Measurements from ENCODE around the gene RMND5B. TPM values are rescaled to one million over a fixed set of nuclear protein-coding genes. Genes with fewer than 3 reads are reported as not detected.
A peak's percentile ranks its signal among the peaks of the same experiment; 100 is the strongest.
"Not testable (repeated sequence)": the region's sequence is repeated elsewhere in the genome, so short reads cannot be mapped to it uniquely, and the experiment has no call there.

RMND5B gene
- total and polyA plus RNA-seq, 3 donors from 2014 or later, result 73.0 to 181 (median 102) TPM

DNA sequence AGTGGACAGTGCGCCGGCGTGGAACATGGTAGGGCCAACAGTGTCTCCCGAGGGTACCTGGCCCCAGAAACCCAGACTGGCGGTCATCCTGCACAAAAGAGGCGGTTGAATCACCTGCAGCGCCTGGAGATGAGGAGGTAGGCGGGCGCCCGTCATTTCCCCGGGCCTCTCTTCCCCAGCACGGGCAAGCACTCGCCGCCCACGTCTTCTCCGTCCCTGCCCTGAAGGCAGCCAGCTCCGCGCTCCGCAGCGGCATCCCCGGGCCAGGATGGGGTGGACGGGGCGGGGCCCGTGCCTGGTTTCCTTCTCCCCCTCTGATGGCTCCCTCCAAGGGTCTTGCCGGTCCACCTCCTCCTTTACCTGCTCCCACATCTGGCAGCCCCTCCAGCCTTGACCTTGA is 44.5 kb upstream of the RMND5B start:
- Histone ChIP-seq H3K27me3 (no peaks in the 10 kb centered on the region), H3K4me3 (peak overlapping the region in 1 of 2 donors; percentile 3), H3K9me3 (no peaks in the 10 kb centered on the region), H3K4me1 (no peaks in the 10 kb centered on the region), H3K36me3 (ENCODE audit: low read depth, missing control alignments) (no peaks in the 10 kb centered on the region), H3K27ac (no peak overlapping the region)
- intact Hi-C loops (cut with DNase I; ENCODE audit: low total_unique reads), result no loop called here
- WGBS, 2 donors, result 31 to 33% methylated on average over 22 to 25 of the region's 25 CpGs
- DNase-seq, result peak; percentile 25
- TF ChIP-seq POLR2A (IDR thresholded peaks at IDR 0.05), result no peak
- TF ChIP-seq, protein P1, sequence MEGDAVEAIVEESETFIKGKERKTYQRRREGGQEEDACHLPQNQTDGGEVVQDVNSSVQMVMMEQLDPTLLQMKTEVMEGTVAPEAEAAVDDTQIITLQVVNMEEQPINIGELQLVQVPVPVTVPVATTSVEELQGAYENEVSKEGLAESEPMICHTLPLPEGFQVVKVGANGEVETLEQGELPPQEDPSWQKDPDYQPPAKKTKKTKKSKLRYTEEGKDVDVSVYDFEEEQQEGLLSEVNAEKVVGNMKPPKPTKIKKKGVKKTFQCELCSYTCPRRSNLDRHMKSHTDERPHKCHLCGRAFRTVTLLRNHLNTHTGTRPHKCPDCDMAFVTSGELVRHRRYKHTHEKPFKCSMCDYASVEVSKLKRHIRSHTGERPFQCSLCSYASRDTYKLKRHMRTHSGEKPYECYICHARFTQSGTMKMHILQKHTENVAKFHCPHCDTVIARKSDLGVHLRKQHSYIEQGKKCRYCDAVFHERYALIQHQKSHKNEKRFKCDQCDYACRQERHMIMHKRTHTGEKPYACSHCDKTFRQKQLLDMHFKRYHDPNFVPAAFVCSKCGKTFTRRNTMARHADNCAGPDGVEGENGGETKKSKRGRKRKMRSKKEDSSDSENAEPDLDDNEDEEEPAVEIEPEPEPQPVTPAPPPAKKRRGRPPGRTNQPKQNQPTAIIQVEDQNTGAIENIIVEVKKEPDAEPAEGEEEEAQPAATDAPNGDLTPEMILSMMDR (IDR thresholded peaks at IDR 0.05), result no peak

DNA sequence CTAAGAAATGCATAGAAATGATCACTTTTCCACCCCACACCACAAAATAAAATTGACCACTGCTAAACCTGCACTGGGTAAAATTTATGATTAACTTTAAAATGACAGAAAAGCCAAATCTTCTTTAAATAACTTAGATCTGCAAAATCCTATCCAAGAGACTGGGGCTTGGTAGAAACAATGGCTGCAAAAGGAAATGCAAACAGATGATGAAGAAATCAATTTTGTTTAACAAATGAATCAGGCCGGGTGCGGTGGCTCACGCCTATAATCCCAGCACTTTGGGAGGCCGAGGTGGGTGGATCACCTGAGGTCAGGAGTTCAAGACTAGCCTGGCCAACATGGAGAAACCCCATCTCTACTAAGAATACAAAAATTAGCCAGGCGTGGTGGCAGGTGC is 43.6 kb upstream of the RMND5B start:
- DNase-seq; H3K4me3 ChIP-seq; H3K36me3 ChIP-seq (ENCODE audit: low read depth, missing control alignments); intact Hi-C loops (cut with DNase I; ENCODE audit: low total_unique reads); H3K4me1 ChIP-seq; H3K27ac ChIP-seq; H3K27me3 ChIP-seq; H3K9me3 ChIP-seq: not testable (repeated sequence)
- WGBS, 2 donors, result 75 to 84% methylated on average over 5 of the region's 5 CpGs

DNA sequence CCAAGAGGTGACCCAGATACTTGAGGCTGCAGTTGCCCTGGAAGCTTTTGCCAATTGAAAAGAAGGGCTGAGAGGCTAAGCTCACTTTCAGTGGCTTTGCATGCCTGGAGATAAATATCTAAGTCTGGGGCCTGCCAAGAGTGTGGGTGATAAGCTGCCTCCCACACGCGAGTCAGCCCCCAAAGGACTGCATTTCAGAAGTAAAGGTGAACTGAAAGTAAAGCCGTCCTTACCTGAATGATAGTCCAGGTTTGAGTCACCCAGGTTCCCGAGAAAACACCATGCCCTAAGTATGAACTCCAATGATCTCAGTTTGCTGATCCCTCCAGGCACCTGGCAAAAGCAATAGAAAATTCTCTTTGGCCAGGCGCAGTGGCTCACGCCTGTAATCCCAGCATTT is 40.0 kb upstream of the RMND5B start:
- no peak overlapping the region for H3K4me3 ChIP-seq
- H3K27ac ChIP-seq, result no peak overlapping the region
- H3K9me3 ChIP-seq, result no peaks in the 10 kb centered on the region
- H3K4me1 ChIP-seq, result no peaks in the 10 kb centered on the region
- 91 to 96% methylated on average over 6 of the region's 6 CpGs for WGBS, 2 donors
- no peaks in the 10 kb centered on the region for H3K27me3 ChIP-seq
- no peak for TF ChIP-seq POLR2A (IDR thresholded peaks at IDR 0.05)
- TF ChIP-seq, protein P1 (IDR thresholded peaks at IDR 0.05), result no peak
- intact Hi-C loops (cut with DNase I; ENCODE audit: low total_unique reads), result no loop called here
- no peaks in the 10 kb centered on the region for H3K36me3 ChIP-seq (ENCODE audit: low read depth, missing control alignments)
- DNase-seq, result no peak

DNA sequence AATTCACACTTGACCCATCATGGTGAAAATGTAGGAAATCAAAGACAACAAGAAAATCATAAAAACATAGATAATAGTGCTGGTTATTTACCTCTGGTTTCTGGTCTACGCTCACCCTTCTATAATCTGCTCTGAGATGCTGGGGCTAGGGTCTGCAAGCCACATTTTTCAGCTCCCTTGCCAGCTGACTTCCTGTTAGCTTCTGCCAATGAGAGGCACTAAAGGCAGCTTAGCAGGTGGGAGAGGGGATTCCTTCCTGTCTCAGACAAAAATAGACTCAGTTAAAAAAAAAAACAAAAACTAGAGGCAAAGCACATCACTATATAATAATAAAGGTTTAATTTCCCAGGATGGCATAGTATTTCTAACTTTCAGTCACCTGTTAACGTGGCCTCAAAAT is 37.7 kb upstream of the RMND5B start:
- Histone ChIP-seq H3K4me3 (no peak overlapping the region), H3K27ac (no peak overlapping the region), H3K4me1 (no peaks in the 10 kb centered on the region), H3K36me3 (ENCODE audit: low read depth, missing control alignments) (no peaks in the 10 kb centered on the region), H3K27me3 (no peaks in the 10 kb centered on the region), H3K9me3 (no peaks in the 10 kb centered on the region)
- 83 to 95% methylated on average over 2 of the region's 2 CpGs for WGBS, 2 donors
- DNase-seq, result no peak
- TF ChIP-seq POLR2A (IDR thresholded peaks at IDR 0.05), result no peak
- TF ChIP-seq, protein P1 (IDR thresholded peaks at IDR 0.05), result no peak
- intact Hi-C loops (cut with DNase I; ENCODE audit: low total_unique reads), result no loop called here

DNA sequence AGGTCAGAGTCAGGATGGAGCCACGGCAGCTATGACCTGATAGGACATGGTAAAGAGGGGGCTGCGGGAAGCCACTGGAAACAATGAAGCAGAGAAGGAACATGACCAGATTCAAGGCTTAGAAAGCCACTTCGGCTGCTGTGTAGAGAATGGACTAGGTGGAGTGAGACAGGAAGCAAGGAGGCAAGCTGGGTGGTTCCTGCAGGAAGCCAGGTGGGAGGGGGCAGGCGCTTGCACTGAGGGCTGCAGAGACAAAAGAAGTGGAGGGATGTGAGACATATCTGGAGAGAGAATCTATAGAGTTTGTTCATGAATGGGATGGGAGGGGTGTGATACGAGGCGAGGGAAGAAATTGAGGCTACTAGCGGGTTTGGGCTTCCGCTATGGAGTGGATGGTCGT is 36.5 kb upstream of the RMND5B start:
- intact Hi-C loops (cut with DNase I; ENCODE audit: low total_unique reads), result no loop called here
- no peak for TF ChIP-seq POLR2A (IDR thresholded peaks at IDR 0.05)
- TF ChIP-seq, protein P1 (IDR thresholded peaks at IDR 0.05), result no peak
- Histone ChIP-seq H3K4me3 (no peak overlapping the region), H3K27me3 (no peaks in the 10 kb centered on the region), H3K4me1 (no peaks in the 10 kb centered on the region), H3K36me3 (ENCODE audit: low read depth, missing control alignments) (no peaks in the 10 kb centered on the region), H3K27ac (no peak overlapping the region), H3K9me3 (no peaks in the 10 kb centered on the region)
- 87 to 91% methylated on average over 9 of the region's 9 CpGs for WGBS, 2 donors
- DNase-seq, result no peak
